ENCODE data around the gene WDR86. TPM values are rescaled to one million over a fixed set of nuclear protein-coding genes. Genes with fewer than 3 reads are reported as not detected.
A peak's percentile ranks its signal among the peaks of the same experiment; 100 is the strongest.

WDR86 gene
- total RNA-seq (2022) (not detected in 2 replicates), Bru-seq, nascent RNA (percentile 3 among the genes with signal in this experiment), BruChase-seq, experiment 1, labeled RNA remaining after a 6-hour chase (percentile 7 among the genes with signal in this experiment), BruChase-seq, experiment 2, labeled RNA remaining after a 2-hour chase (percentile 11 among the genes with signal in this experiment)
- long read RNA-seq, result 0 reads

GRCh38 chr7:151409667-151410404 is at the start of gene WDR86:
Gene WDR86 (minus strand): TSS chr7:151410038. CDS start chr7:151409589, 449 bp downstream.
- Mint-ChIP-seq H3K27me3 (ENCODE audit: unreplicated experiment) (peaks cover 59% of the 10 kb centered on the region), H3K9me3 (ENCODE audit: low read depth, unreplicated experiment) (no peaks in the 10 kb centered on the region), H3K36me3 (ENCODE audit: insufficient read depth, unreplicated experiment) (peaks cover 5% of the 10 kb centered on the region), H3K27ac (ENCODE audit: unreplicated experiment) (peak within 1 kb of the TSS; percentile 67), H3K4me1 (ENCODE audit: low read depth, unreplicated experiment) (peaks cover 8% of the 10 kb centered on the region), H3K4me3 (ENCODE audit: low read depth, unreplicated experiment) (peak within 1 kb of the TSS; percentile 55)
- intact Hi-C loops (cut with micrococcal nuclease; ENCODE audit: unreplicated experiment), result no loop called here
- CTCF ChIA-PET, result interaction anchor here (0.6 kb wide), 1 partner anchor 980 kb away, joined by 4 read pairs; no protein-coding TSS in a partner anchor
- no peak for TF ChIP-seq CTCF (IDR thresholded peaks at IDR 0.05; ENCODE audit: unreplicated experiment)
- BruUV-seq (replicated peaks), result no TSS peak
- DNase-seq, result no peak

- no peak overlapping the region for H3K27ac Mint-ChIP-seq (ENCODE audit: unreplicated experiment)
- intact Hi-C loops (cut with micrococcal nuclease; ENCODE audit: unreplicated experiment), result no loop called here
- H3K4me3 Mint-ChIP-seq (ENCODE audit: low read depth, unreplicated experiment), result no peak overlapping the region
- peaks cover 10% of the 10 kb centered on the region for H3K27me3 Mint-ChIP-seq (ENCODE audit: unreplicated experiment)
- H3K36me3 Mint-ChIP-seq (ENCODE audit: insufficient read depth, unreplicated experiment), result peaks cover 17% of the 10 kb centered on the region
- H3K4me1 Mint-ChIP-seq (ENCODE audit: low read depth, unreplicated experiment), result peaks cover 20% of the 10 kb centered on the region
- CTCF ChIA-PET, result no interaction called here
- H3K9me3 Mint-ChIP-seq (ENCODE audit: low read depth, unreplicated experiment), result no peaks in the 10 kb centered on the region
- DNase-seq, result no peak
- TF ChIP-seq CTCF (IDR thresholded peaks at IDR 0.05; ENCODE audit: unreplicated experiment), result no peak
- BruUV-seq (replicated peaks), result no TSS peak
These were observed 47.7 kb upstream of the WDR86 start for GRCh38 chr7:151457534-151457933.

- no peak overlapping the region for H3K27ac Mint-ChIP-seq (ENCODE audit: unreplicated experiment)
- no TSS peak for BruUV-seq (replicated peaks)
- no peak for TF ChIP-seq CTCF (IDR thresholded peaks at IDR 0.05; ENCODE audit: unreplicated experiment)
- CTCF ChIA-PET, result no interaction called here
- DNase-seq, result no peak
- H3K4me3 Mint-ChIP-seq (ENCODE audit: low read depth, unreplicated experiment), result no peak overlapping the region
- peaks cover 18% of the 10 kb centered on the region for H3K27me3 Mint-ChIP-seq (ENCODE audit: unreplicated experiment)
- peaks cover 17% of the 10 kb centered on the region for H3K36me3 Mint-ChIP-seq (ENCODE audit: insufficient read depth, unreplicated experiment)
- intact Hi-C loops (cut with micrococcal nuclease; ENCODE audit: unreplicated experiment), result no loop called here
- peaks cover 20% of the 10 kb centered on the region for H3K4me1 Mint-ChIP-seq (ENCODE audit: low read depth, unreplicated experiment)
- no peaks in the 10 kb centered on the region for H3K9me3 Mint-ChIP-seq (ENCODE audit: low read depth, unreplicated experiment)
These were observed 46.9 kb upstream of the WDR86 start for GRCh38 chr7:151456782-151457181.

DNA sequence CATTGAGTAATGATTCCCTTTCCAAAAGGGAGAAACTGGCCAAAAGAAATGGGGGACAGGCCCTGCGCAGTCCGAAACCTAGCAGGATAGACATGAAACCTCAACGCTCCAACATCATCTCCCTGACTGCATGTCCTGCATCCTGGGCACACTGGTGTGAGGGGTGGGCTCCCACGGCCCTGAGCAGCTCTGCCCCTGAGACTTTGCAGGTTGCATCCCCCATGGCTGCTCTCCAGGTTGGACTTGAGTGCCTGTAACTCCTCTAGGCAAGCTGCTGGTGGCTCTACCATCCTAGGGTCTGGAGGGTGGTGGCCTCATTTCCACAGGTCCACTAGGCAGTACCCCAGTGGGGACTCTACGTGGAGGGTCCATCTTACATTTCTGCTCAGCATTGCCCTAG is 46.4 kb upstream of the WDR86 start:
- peaks cover 15% of the 10 kb centered on the region for H3K36me3 Mint-ChIP-seq (ENCODE audit: insufficient read depth, unreplicated experiment)

More for the DNA sequence above, 46.4 kb upstream of the WDR86 start:
- H3K27ac Mint-ChIP-seq (ENCODE audit: unreplicated experiment), result no peak overlapping the region
- no peaks in the 10 kb centered on the region for H3K9me3 Mint-ChIP-seq (ENCODE audit: low read depth, unreplicated experiment)
- CTCF ChIA-PET, result no interaction called here
- no peak for TF ChIP-seq CTCF (IDR thresholded peaks at IDR 0.05; ENCODE audit: unreplicated experiment)
- peaks cover 23% of the 10 kb centered on the region for H3K27me3 Mint-ChIP-seq (ENCODE audit: unreplicated experiment)
- no peak overlapping the region for H3K4me3 Mint-ChIP-seq (ENCODE audit: low read depth, unreplicated experiment)
- no TSS peak for BruUV-seq (replicated peaks)
- H3K4me1 Mint-ChIP-seq (ENCODE audit: low read depth, unreplicated experiment), result peaks cover 20% of the 10 kb centered on the region
- DNase-seq, result no peak
- intact Hi-C loops (cut with micrococcal nuclease; ENCODE audit: unreplicated experiment), result no loop called here
